HepG2 (cell line): Measurements from ENCODE around the gene EFEMP2. TPM values are rescaled to one million over a fixed set of nuclear protein-coding genes. Genes with fewer than 3 reads are reported as not detected.

Experiments used
- ATAC-seq: fragments of 200-7000 bp; cut with Tn5 transposase; 3 replicates; pipeline ENCODE4 v1.9.1; 2020; ENCODE audit warnings: mild to moderate bottlenecking, moderate library complexity
- BruUV-seq: library from RNA; stranded (reverse); fragments of 400-500 nt; replicated peaks from 2 replicates; lab custom pipeline; 2021; lab: Mats Ljungman, UMichigan
- CTCF ChIA-PET: fragments of 300-600 bp; formaldehyde crosslinking; extraction: SDS; loops from one replicate; lab custom pipeline; 2021; ENCODE audit warnings: low total read pairs, inconsistent platforms, low intra/inter-chr PET ratio; lab: Yijun Ruan, JAX
- POLR2A ChIA-PET: fragments of 350-600 bp; sonication (Branson Sonifier 250); formaldehyde crosslinking; loops from one replicate; lab custom pipeline; 2020; ENCODE audit warnings: antibody characterized with exemption, inconsistent platforms; lab: Yijun Ruan, JAX
- DNase-seq: peaks from one replicate; pipeline ENCODE4 v3.0.0-alpha.2; 2015; ENCODE audit warnings: low spot score
- FAIRE-seq: peaks from 3 replicates; lab custom pipeline; 2011; peaks lifted over from hg19 to GRCh38; lab: Jason Lieb, UNC
- H2AFZ ChIP-seq: one replicate; pipeline ENCODE4 v1.6.1; 2011; ENCODE audit warnings: low read length, inconsistent platforms
- H3K27ac ChIP-seq: fragments of 300-600 bp; 3 replicates; pipeline ENCODE4 v1.8.0; 2011; ENCODE audit warnings: mixed run types, mild to moderate bottlenecking, mixed read lengths, low read length, inconsistent platforms; ENCODE audit not compliant: insufficient read depth; ENCODE audit errors: extremely low read length
- H3K27me3 ChIP-seq, 2 experiments: fragments of 200-600 bp in 1 of 2; 2 replicates in 1 of 2; 3 replicates in 1 of 2; pipeline versions ENCODE4 v1.6.0 to v1.8.0; 2011; ENCODE audit warnings: low read length in 2 of 2, mild to moderate bottlenecking in 2 of 2, moderate library complexity in 2 of 2, inconsistent platforms in 1 of 2; ENCODE audit not compliant: insufficient read depth in 2 of 2, control insufficient read depth in 1 of 2
- H3K36me3 ChIP-seq, 2 experiments: fragments of 200-600 bp in 1 of 2; replicated peaks in 1 of 2; 2 replicates in 1 of 2; 3 replicates in 1 of 2; pipeline versions ENCODE4 v1.5.1 to v1.8.0; 2011; ENCODE audit warnings: low read length in 2 of 2, inconsistent platforms in 1 of 2; ENCODE audit not compliant: insufficient read depth in 2 of 2, control insufficient read depth in 1 of 2
- H3K4me1 ChIP-seq: 2 replicates; pipeline ENCODE4 v1.5.1; 2012; ENCODE audit warnings: low read length, inconsistent platforms; ENCODE audit not compliant: insufficient read depth
- H3K4me2 ChIP-seq: 2 replicates; pipeline ENCODE4 v1.6.0; 2011; ENCODE audit warnings: low read depth, low read length, inconsistent platforms
- H3K4me3 ChIP-seq, 3 experiments: fragments of 200-600 bp in 1 of 3; sonication (generic), shearing (Covaris generic) in 1 of 3; replicated peaks in 1 of 3; 2 replicates each; pipeline ENCODE4 v1.5.1; 2011 to 2016; ENCODE audit warnings: low read length in 3 of 3, inconsistent platforms in 2 of 3, low read depth in 2 of 3, mild to moderate bottlenecking in 2 of 3, control low read depth in 1 of 3, mixed read lengths in 1 of 3; ENCODE audit not compliant: insufficient read depth in 1 of 3
- H3K79me2 ChIP-seq: one replicate; pipeline ENCODE4 v1.6.1; 2011; ENCODE audit warnings: low read length, inconsistent platforms; ENCODE audit not compliant: insufficient read depth
- H3K9ac ChIP-seq: 2 replicates; pipeline ENCODE4 v1.6.0; 2011; ENCODE audit warnings: mild to moderate bottlenecking, low read depth, low read length, inconsistent platforms; ENCODE audit not compliant: insufficient read depth
- H3K9me3 ChIP-seq: 2 replicates; pipeline ENCODE4 v1.5.1; 2012; ENCODE audit warnings: mild to moderate bottlenecking, low read length
- H4K20me1 ChIP-seq: 2 replicates; pipeline ENCODE4 v1.6.0; 2011; ENCODE audit warnings: inconsistent platforms, mild to moderate bottlenecking, low read length, moderate library complexity; ENCODE audit not compliant: insufficient read depth
- GTF3A ChIP-seq: sonication (generic); formaldehyde crosslinking; conservative IDR thresholded peaks from 2 replicates; pipeline ENCODE4 v1.4.0; 2020; ENCODE audit warnings: mild to moderate bottlenecking, missing genetic modification reagents
- NCOR1 ChIP-seq: fragments of 200-600 bp; sonication (generic); IDR thresholded peaks from 2 replicates; pipeline ENCODE4 v1.7.0; 2017; ENCODE audit warnings: antibody characterized with exemption, low read length, borderline replicate concordance
- ONECUT2 ChIP-seq: sonication (generic); formaldehyde crosslinking; IDR thresholded peaks from 2 replicates; pipeline ENCODE4 v1.4.0; 2020; ENCODE audit warnings: missing genetic modification reagents
- PITX1 ChIP-seq: sonication (generic); formaldehyde crosslinking; IDR thresholded peaks from 2 replicates; pipeline ENCODE4 v1.5.1; 2020; ENCODE audit warnings: mild to moderate bottlenecking, missing genetic modification reagents
- RARA ChIP-seq: IDR thresholded peaks from 2 replicates; pipeline ENCODE4 v1.6.1; 2016; ENCODE audit warnings: missing genetic modification reagents, missing compliant biosample characterization
- RNF219 ChIP-seq: sonication (generic); formaldehyde crosslinking; IDR thresholded peaks from 2 replicates; pipeline ENCODE4 v1.5.0; 2020; ENCODE audit warnings: mild to moderate bottlenecking, missing genetic modification reagents
- ZBTB7B ChIP-seq: sonication (generic); formaldehyde crosslinking; IDR thresholded peaks from 2 replicates; pipeline ENCODE4 v1.4.0; 2020; ENCODE audit warnings: missing genetic modification reagents
- ZNF18 ChIP-seq: sonication (generic); formaldehyde crosslinking; IDR thresholded peaks from 2 replicates; pipeline ENCODE4 v1.8.0; 2022; ENCODE audit warnings: mild to moderate bottlenecking, missing genetic modification reagents; ENCODE audit not compliant: insufficient replicate concordance
- ZNF234 ChIP-seq: sonication (generic); formaldehyde crosslinking; conservative IDR thresholded peaks from 2 replicates; pipeline ENCODE4 v1.5.1; 2020; ENCODE audit warnings: mild to moderate bottlenecking, missing genetic modification reagents
- ZNF263 ChIP-seq: sonication (generic); formaldehyde crosslinking; IDR thresholded peaks from 2 replicates; pipeline ENCODE4 v1.4.0; 2020; ENCODE audit warnings: missing genetic modification reagents
- ZNF512 ChIP-seq: sonication (generic); formaldehyde crosslinking; IDR thresholded peaks from 2 replicates; pipeline ENCODE4 v1.4.0; 2020; ENCODE audit warnings: mild to moderate bottlenecking, missing genetic modification reagents
- ZNF513 ChIP-seq: sonication (generic); formaldehyde crosslinking; conservative IDR thresholded peaks from 2 replicates; pipeline ENCODE4 v1.5.0; 2020; ENCODE audit warnings: missing genetic modification reagents
- ZNF629 ChIP-seq: sonication (generic); formaldehyde crosslinking; conservative IDR thresholded peaks from 2 replicates; pipeline ENCODE4 v1.5.0; 2020; ENCODE audit warnings: missing genetic modification reagents
- ZSCAN25 ChIP-seq: sonication (generic); formaldehyde crosslinking; IDR thresholded peaks from 2 replicates; pipeline ENCODE4 v1.8.0; 2022; ENCODE audit warnings: mild to moderate bottlenecking, missing genetic modification reagents
- WGBS: methylation state at CpG from one replicate; pipeline ENCODE4 v1.1.6; 2017; ENCODE audit warnings: low lambda C conversion rate; 5-methylcytosine and 5-hydroxymethylcytosine counted together
- in situ Hi-C: cut with HindIII; loops from 2 replicates; pipeline ENCODE4 v1.10.0; 2017; ENCODE audit warnings: low pct_unique_long_range_greater_than_20kb; ENCODE audit not compliant: extremely low pct_ligation_motif_present
- intact Hi-C: fragments of 100-400 bp; cut with micrococcal nuclease; formaldehyde crosslinking; loops from one replicate; pipeline ENCODE4 v1.10.0; 2022; ENCODE audit not compliant: unreplicated experiment
- polyA plus RNA-seq, 8 experiments: library from polyadenylated mRNA; depleted of rRNA in 3 of 8; stranded (reverse) in 7 of 8; unstranded in 1 of 8; fragments of >200 nt; fragmentation: Illumina TruSeq in 4 of 8; extraction: Trizol in 4 of 8; gene quantifications; 2 replicates each; pipeline versions ENCODE4 v1.2.1 to v1.2.3, GENCODE V29; 2011 to 2016; ENCODE audit warnings: low read depth in 4 of 8, missing spikeins in 1 of 8, mixed read lengths in 1 of 8; ENCODE audit not compliant: insufficient read depth in 1 of 8
- total RNA-seq, 5 experiments: library from RNA; depleted of rRNA; stranded (reverse); fragments of >200 nt; fragmentation: Illumina TruSeq; extraction: Trizol; gene quantifications; 2 replicates each; pipeline ENCODE4 v1.2.3, GENCODE V29; 2016; ENCODE audit warnings: low read depth in 1 of 5
- TF ChIP-seq, protein P1 (sequence below): sonication (generic); IDR thresholded peaks from 2 replicates; pipeline ENCODE4 v1.6.1; 2016; ENCODE audit warnings: low read depth, borderline replicate concordance

The EFEMP2 gene
- total and polyA plus RNA-seq, 2 of the 13 experiments (the other 11 are each of a cell fraction or from before 2014, with no cell fraction given): 7.4 to 29.7 TPM

- 100% methylated on average over 1 of the region's 4 CpGs for WGBS
- peaks cover 14 to 34% of the 10 kb centered on the region in 2 experiments for H3K36me3 ChIP-seq
- in situ Hi-C loops: loop anchor here (10.0 kb wide), 1 partner anchor 299 kb away; the partner anchor contains the start of gene LTBP3
- H4K20me1 ChIP-seq: peaks cover 50% of the 10 kb centered on the region
- ATAC-seq (peak; percentile 7), DNase-seq (peak; percentile 67), FAIRE-seq (peak; percentile 94)
- peak overlapping the region; percentile 10; the same call in 1 of the 2 replicates for H3K4me2 ChIP-seq
- H3K27ac ChIP-seq: peak overlapping the region; percentile 20
- 0 out of 2 replicates have a peak, but pooled peaks cover 4% of the 10 kb centered on the region for H3K9me3 ChIP-seq
- intact Hi-C loops: no loop called here
- H3K4me1 ChIP-seq: peaks cover 63% of the 10 kb centered on the region
- H3K79me2 ChIP-seq: peaks cover 22% of the 10 kb centered on the region
- BruUV-seq: no TSS peak
- H3K27me3 ChIP-seq: no peaks in the 10 kb centered on the region; a peak in 1 of 5 replicates
- POLR2A ChIA-PET: interaction anchor here (1.0 to 1.3 kb wide), 5 partner anchors 15 to 201 kb away, joined by 3 to 6 read pairs (median 3); partner anchors contain the start of gene FIBP
- H2AFZ ChIP-seq: no peak overlapping the region
- no peak overlapping the region for H3K9ac ChIP-seq
- no peak overlapping the region for H3K4me3 ChIP-seq
- CTCF ChIA-PET: no interaction called here
- TF ChIP-seq ZNF234 (CRISPR knock-in tag) (no peak), ZNF629 (CRISPR knock-in tag) (no peak), ZBTB7B (CRISPR knock-in tag) (peak; percentile 51; the same call in 1 of the 2 replicates), ZNF18 (no peak), ZSCAN25 (CRISPR knock-in tag) (no peak), ZNF263 (CRISPR knock-in tag) (no peak), PITX1 (CRISPR knock-in tag) (0 out of 2 replicates have a peak, but pooled peaks have one; percentile 33), NCOR1 (peak; percentile 93; the same call in 1 of the 2 replicates), ZNF513 (no peak), RNF219 (CRISPR knock-in tag) (no peak), ONECUT2 (CRISPR knock-in tag) (no peak), RARA (CRISPR knock-in tag) (peak; percentile 98), ZNF512 (CRISPR knock-in tag) (no peak), GTF3A (CRISPR knock-in tag) (no peak)
- TF ChIP-seq, protein P1, sequence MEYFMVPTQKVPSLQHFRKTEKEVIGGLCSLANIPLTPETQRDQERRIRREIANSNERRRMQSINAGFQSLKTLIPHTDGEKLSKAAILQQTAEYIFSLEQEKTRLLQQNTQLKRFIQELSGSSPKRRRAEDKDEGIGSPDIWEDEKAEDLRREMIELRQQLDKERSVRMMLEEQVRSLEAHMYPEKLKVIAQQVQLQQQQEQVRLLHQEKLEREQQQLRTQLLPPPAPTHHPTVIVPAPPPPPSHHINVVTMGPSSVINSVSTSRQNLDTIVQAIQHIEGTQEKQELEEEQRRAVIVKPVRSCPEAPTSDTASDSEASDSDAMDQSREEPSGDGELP: peak; percentile 32; the same call in 1 of the 2 replicates
Observed at GRCh38 chr11:65854161-65854592, 18.4 kb downstream of the EFEMP2 start.
